ENCODE measurements around the gene TEX51.

TEX51 gene

DNA sequence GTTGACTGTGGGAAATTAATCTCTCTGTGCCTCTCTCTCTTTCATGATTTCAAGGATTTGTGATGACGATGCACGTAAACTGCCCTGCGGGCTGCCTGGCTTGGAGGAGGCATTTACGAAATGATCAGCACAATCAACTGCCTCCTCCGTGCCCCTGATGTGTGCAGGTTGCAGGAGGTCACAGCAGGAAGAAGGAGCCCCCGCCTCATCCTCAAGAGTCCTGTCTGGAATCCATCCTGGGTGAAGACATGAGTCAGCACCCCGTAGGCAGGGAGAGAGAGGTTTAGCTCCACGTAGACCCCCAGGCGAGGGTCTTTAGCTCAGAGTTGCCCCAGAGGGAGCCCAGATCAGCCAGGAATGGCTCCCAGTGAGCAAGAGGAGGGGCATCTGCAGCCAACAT lies 17.1 kb upstream of the TEX51 start:
- H3K4me2 ChIP-seq (ENCODE audit: low read depth, low read length): no peak overlapping the region
- no peak overlapping the region for H3K9ac ChIP-seq (ENCODE audit: low read length)
- H3K4me3 ChIP-seq (ENCODE audit: low read length): no peak overlapping the region
- H3F3A ChIP-seq (ENCODE audit: insufficient read depth, low read length): no peaks in the 10 kb centered on the region
- no peaks in the 10 kb centered on the region for H4K20me1 ChIP-seq (ENCODE audit: insufficient read depth, low read length)
- H3K27ac ChIP-seq (ENCODE audit: low read length): no peak overlapping the region
- H3K79me2 ChIP-seq (ENCODE audit: low read length): no peaks in the 10 kb centered on the region
- no peaks in the 10 kb centered on the region for H3K9me3 ChIP-seq (replicated peaks; ENCODE audit: insufficient read depth, low read length)
- no peaks in the 10 kb centered on the region for H3K36me3 ChIP-seq (replicated peaks; ENCODE audit: insufficient read depth, low read length)
- H3K9me2 ChIP-seq (replicated peaks; ENCODE audit: insufficient read depth, low read length): no peaks in the 10 kb centered on the region
- no peak overlapping the region for H2AFZ ChIP-seq (ENCODE audit: low read length)
- no peaks in the 10 kb centered on the region for H3K27me3 ChIP-seq (replicated peaks; ENCODE audit: insufficient read depth, low read length)
- TF ChIP-seq, protein P1, sequence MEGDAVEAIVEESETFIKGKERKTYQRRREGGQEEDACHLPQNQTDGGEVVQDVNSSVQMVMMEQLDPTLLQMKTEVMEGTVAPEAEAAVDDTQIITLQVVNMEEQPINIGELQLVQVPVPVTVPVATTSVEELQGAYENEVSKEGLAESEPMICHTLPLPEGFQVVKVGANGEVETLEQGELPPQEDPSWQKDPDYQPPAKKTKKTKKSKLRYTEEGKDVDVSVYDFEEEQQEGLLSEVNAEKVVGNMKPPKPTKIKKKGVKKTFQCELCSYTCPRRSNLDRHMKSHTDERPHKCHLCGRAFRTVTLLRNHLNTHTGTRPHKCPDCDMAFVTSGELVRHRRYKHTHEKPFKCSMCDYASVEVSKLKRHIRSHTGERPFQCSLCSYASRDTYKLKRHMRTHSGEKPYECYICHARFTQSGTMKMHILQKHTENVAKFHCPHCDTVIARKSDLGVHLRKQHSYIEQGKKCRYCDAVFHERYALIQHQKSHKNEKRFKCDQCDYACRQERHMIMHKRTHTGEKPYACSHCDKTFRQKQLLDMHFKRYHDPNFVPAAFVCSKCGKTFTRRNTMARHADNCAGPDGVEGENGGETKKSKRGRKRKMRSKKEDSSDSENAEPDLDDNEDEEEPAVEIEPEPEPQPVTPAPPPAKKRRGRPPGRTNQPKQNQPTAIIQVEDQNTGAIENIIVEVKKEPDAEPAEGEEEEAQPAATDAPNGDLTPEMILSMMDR (IDR thresholded peaks at IDR 0.05; ENCODE audit: low read length): no peak
- TF ChIP-seq EZH2 (optimal IDR thresholded peaks at IDR 0.05; ENCODE audit: low read depth, low read length) (no peak), EZH2phosphoT487 (IDR thresholded peaks at IDR 0.05; ENCODE audit: low read length) (no peak)
- no peaks in the 10 kb centered on the region for H3K4me1 ChIP-seq (ENCODE audit: low read length)
- no peak for DNase-seq

DNA sequence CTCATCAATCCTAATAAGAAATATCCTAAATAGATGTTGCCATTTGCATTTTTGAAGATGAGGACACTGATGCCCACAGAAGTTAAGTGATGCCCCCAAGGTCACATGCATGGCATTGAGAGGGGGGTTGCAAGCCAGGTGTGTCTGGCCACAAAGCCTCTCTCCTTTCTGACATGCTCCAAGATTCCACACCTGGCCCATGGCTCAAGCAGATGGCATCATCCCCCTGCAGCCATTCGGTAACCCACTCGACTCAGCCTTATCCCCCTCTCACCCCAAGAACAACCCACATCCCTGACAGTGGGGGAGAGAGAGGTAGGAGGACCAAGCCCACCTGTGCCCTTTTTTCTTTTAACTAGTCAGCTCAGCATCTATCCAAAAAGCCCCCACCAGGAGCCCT lies 16.5 kb upstream of the TEX51 start:
- DNase-seq: no peak
- Histone ChIP-seq H3K4me3 (ENCODE audit: low read length) (no peak overlapping the region), H4K20me1 (ENCODE audit: insufficient read depth, low read length) (no peaks in the 10 kb centered on the region), H3K4me2 (ENCODE audit: low read depth, low read length) (no peak overlapping the region), H3K9ac (ENCODE audit: low read length) (no peak overlapping the region), H3K27me3 (replicated peaks; ENCODE audit: insufficient read depth, low read length) (no peaks in the 10 kb centered on the region), H3F3A (ENCODE audit: insufficient read depth, low read length) (no peaks in the 10 kb centered on the region), H3K36me3 (replicated peaks; ENCODE audit: insufficient read depth, low read length) (no peaks in the 10 kb centered on the region), H3K4me1 (ENCODE audit: low read length) (no peaks in the 10 kb centered on the region), H3K9me3 (replicated peaks; ENCODE audit: insufficient read depth, low read length) (no peaks in the 10 kb centered on the region), H3K9me2 (replicated peaks; ENCODE audit: insufficient read depth, low read length) (no peaks in the 10 kb centered on the region), H3K79me2 (ENCODE audit: low read length) (no peaks in the 10 kb centered on the region), H2AFZ (ENCODE audit: low read length) (no peak overlapping the region), H3K27ac (ENCODE audit: low read length) (no peak overlapping the region)
- TF ChIP-seq EZH2 (optimal IDR thresholded peaks at IDR 0.05; ENCODE audit: low read depth, low read length) (no peak), EZH2phosphoT487 (IDR thresholded peaks at IDR 0.05; ENCODE audit: low read length) (no peak)
- TF ChIP-seq, protein P1 (IDR thresholded peaks at IDR 0.05; ENCODE audit: low read length): no peak

DNA sequence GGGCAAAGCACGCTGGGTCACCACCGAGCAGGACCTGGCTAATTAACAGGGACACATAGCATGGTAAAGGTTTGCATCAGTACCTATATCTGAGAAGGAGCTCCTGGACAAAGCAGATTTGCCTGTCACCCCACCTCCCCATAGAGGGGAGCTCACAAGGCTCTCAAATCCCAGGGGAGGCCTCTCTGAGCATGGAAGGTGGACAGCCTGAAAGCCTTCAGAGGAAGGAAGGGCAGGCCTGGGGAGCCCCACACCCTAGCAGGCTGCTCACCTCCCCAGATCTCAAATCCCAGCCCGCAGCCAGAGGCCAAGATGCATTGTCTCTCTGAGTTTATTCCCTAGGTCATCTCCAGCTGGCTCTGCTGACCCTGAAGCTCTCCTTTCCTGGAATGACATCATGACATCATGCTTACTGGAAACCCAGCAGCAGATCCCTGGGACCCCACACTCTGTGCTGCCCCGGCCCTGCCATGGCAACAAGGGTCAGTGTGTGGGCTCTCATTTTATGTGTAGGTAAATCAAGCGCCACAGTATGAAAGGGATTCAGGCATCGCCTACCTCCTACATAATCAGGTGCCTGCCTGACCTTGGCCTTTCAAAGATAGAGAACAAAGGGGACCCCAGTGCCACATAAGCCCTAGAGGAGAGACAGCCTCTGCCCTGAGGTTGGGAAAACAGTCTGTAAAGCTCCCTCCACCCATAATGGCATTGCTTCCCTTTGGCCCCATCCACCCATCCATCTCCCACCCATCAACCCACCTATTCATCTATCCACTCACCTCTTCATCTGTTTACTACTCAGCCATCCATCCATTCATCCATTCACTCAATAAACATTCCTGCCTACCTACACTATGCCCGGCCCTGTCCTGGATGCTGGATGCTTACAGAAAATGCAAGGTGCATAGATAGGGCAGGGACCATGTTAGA lies 15.7 kb upstream of the TEX51 start:
- Histone ChIP-seq H3K79me2 (ENCODE audit: low read length) (no peaks in the 10 kb centered on the region), H3K9me2 (replicated peaks; ENCODE audit: insufficient read depth, low read length) (no peaks in the 10 kb centered on the region), H2AFZ (ENCODE audit: low read length) (no peak overlapping the region), H4K20me1 (ENCODE audit: insufficient read depth, low read length) (no peaks in the 10 kb centered on the region), H3K4me1 (ENCODE audit: low read length) (no peaks in the 10 kb centered on the region), H3K36me3 (replicated peaks; ENCODE audit: insufficient read depth, low read length) (no peaks in the 10 kb centered on the region), H3K27ac (ENCODE audit: low read length) (no peak overlapping the region), H3K27me3 (replicated peaks; ENCODE audit: insufficient read depth, low read length) (no peaks in the 10 kb centered on the region), H3K4me2 (ENCODE audit: low read depth, low read length) (no peak overlapping the region), H3K9me3 (replicated peaks; ENCODE audit: insufficient read depth, low read length) (no peaks in the 10 kb centered on the region), H3K4me3 (ENCODE audit: low read length) (no peak overlapping the region), H3F3A (ENCODE audit: insufficient read depth, low read length) (no peaks in the 10 kb centered on the region), H3K9ac (ENCODE audit: low read length) (no peak overlapping the region)
- TF ChIP-seq EZH2 (optimal IDR thresholded peaks at IDR 0.05; ENCODE audit: low read depth, low read length) (no peak), EZH2phosphoT487 (IDR thresholded peaks at IDR 0.05; ENCODE audit: low read length) (no peak)
- TF ChIP-seq, protein P1 (IDR thresholded peaks at IDR 0.05; ENCODE audit: low read length): no peak
- no peak for DNase-seq
